Esophagus muscularis mucosa (tissue), 4 donors: ENCODE data around the gene SOAT2. TPM values are rescaled to one million over a fixed set of nuclear protein-coding genes. Genes with fewer than 3 reads are reported as not detected.

ENCODE experiments used
- DNase-seq: peaks from one replicate; pipeline ENCODE4 v3.0.0-alpha.2; 2017; ENCODE audit errors: extremely low spot score
- H3K27ac ChIP-seq, 4 donors: fragments of 200-600 bp; sonication (generic); replicated peaks in 1 of 4; 1 replicate in 3 of 4; 2 replicates in 1 of 4; pipeline ENCODE4 v1.5.1; 2016 to 2019; ENCODE audit warnings: mild to moderate bottlenecking in 1 of 4
- H3K27me3 ChIP-seq, 4 donors: fragments of 200-600 bp; sonication (generic); one replicate each; pipeline versions ENCODE4 v1.5.1 to v1.6.0; 2016 to 2019
- H3K36me3 ChIP-seq, 4 donors: fragments of 200-600 bp; sonication (generic); one replicate each; pipeline ENCODE4 v1.5.1; 2016 to 2019
- H3K4me1 ChIP-seq, 4 donors: fragments of 200-600 bp; sonication (generic); one replicate each; pipeline ENCODE4 v1.5.1; 2016 to 2019
- H3K4me3 ChIP-seq, 4 donors: fragments of 200-600 bp; sonication (generic); 1 replicate in 2 of 4; 2 replicates in 2 of 4; pipeline ENCODE4 v1.5.1; 2016 to 2019; ENCODE audit warnings: mild to moderate bottlenecking in 4 of 4, moderate library complexity in 1 of 4
- H3K9me3 ChIP-seq, 4 donors: fragments of 200-600 bp; sonication (generic); 1 replicate in 3 of 4; 2 replicates in 1 of 4; pipeline ENCODE4 v1.5.1; 2016 to 2019
- EP300 ChIP-seq: sonication (generic); formaldehyde crosslinking; IDR thresholded peaks from one replicate; pipeline ENCODE4 v1.6.1; 2017; ENCODE audit warnings: antibody characterized with exemption
- POLR2A ChIP-seq: fragments of 450-650 bp; IDR thresholded peaks from one replicate; pipeline ENCODE4 v1.6.1; 2017; ENCODE audit warnings: antibody characterized with exemption, moderate library complexity, mild to moderate bottlenecking, low read depth
- POLR2AphosphoS5 ChIP-seq, 2 donors: sonication (generic); formaldehyde crosslinking; IDR thresholded peaks; one replicate each; pipeline ENCODE4 v1.6.1; 2017; ENCODE audit warnings: antibody characterized with exemption in 2 of 2
- WGBS: methylation state at CpG from one replicate; pipeline ENCODE4 v1.1.5; 2018; 5-methylcytosine and 5-hydroxymethylcytosine counted together
- intact Hi-C: fragments of 100-400 bp; cut with DNase I; formaldehyde crosslinking; loops from one replicate; pipeline ENCODE4 v1.15.1; 2023
- total RNA-seq, 4 donors: library from RNA; depleted of rRNA; stranded (reverse); fragments of >200 nt; gene quantifications; one replicate each; pipeline versions ENCODE4 v1.1.0 to v1.2.1, GENCODE V29; 2016
- TF ChIP-seq, protein P1 (sequence below), 3 experiments: fragments of 200-600 bp in 2 of 3; fragments of 450-650 bp in 1 of 3; sonication (generic) in 2 of 3; IDR thresholded peaks; one replicate each; pipeline ENCODE4 v1.5.1; 2017 to 2019; ENCODE audit warnings: antibody characterized with exemption in 3 of 3, mild to moderate bottlenecking in 2 of 3, moderate library complexity in 1 of 3

SOAT2 gene
- total RNA-seq, 4 donors from 2014 or later, result not detected

DNA sequence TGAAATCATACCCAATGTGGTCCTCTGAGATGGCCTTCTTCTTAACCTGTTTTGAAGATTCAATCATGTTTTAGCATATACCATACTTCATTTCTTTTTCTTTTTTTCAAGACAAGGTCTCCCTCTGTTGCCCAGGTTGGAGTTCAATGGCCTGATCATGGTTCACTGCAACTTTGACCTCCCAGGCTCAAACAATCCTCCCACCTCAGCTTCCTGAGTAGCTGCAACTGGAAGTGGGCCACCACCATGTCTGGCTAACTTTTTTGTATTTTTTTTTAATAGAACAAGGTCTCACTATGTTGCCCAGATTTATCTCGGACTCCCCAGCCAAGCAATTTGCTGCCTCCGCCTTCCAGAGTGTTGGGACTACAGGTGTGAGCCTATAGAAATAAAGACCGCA is 30.4 kb downstream of the SOAT2 start:
- no peak overlapping the region for H3K27ac ChIP-seq
- intact Hi-C loops, result no loop called here
- H3K9me3 ChIP-seq, result peaks cover 0 to 11% (median 0%) of the 10 kb centered on the region in 4 donors
- H3K27me3 ChIP-seq, result no peaks in the 10 kb centered on the region
- WGBS, result 87% methylated on average over 3 of the region's 3 CpGs
- H3K36me3 ChIP-seq, result no peaks in the 10 kb centered on the region
- H3K4me3 ChIP-seq, result no peak overlapping the region
- H3K4me1 ChIP-seq, result no peaks in the 10 kb centered on the region
- no peak for DNase-seq
- TF ChIP-seq EP300, result no peak

DNA sequence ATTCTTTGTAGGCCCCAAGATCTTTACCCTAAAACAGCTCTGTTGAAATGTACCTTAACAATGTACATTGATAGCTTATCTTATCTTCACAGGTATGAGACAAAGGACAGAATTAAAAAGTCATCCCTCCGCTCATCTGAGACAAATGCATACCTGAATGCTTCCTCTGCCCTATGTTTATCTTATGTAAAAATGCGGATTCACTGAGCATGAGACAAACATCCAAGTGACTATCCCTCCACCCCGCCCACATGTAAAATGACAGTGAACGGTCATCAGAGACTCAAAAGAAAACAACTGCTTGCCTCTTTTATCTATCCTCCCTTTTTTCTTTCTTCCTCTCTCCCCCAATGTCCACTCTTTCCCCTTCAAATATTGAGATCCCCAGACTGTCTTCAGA is 40.1 kb downstream of the SOAT2 start:
- TF ChIP-seq POLR2AphosphoS5 (IDR thresholded peaks at IDR 0.05) (no peak), POLR2A (no peak), EP300 (no peak)
- TF ChIP-seq, protein P1, sequence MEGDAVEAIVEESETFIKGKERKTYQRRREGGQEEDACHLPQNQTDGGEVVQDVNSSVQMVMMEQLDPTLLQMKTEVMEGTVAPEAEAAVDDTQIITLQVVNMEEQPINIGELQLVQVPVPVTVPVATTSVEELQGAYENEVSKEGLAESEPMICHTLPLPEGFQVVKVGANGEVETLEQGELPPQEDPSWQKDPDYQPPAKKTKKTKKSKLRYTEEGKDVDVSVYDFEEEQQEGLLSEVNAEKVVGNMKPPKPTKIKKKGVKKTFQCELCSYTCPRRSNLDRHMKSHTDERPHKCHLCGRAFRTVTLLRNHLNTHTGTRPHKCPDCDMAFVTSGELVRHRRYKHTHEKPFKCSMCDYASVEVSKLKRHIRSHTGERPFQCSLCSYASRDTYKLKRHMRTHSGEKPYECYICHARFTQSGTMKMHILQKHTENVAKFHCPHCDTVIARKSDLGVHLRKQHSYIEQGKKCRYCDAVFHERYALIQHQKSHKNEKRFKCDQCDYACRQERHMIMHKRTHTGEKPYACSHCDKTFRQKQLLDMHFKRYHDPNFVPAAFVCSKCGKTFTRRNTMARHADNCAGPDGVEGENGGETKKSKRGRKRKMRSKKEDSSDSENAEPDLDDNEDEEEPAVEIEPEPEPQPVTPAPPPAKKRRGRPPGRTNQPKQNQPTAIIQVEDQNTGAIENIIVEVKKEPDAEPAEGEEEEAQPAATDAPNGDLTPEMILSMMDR (IDR thresholded peaks at IDR 0.05), result no peak
- Histone ChIP-seq H3K36me3 (no peaks in the 10 kb centered on the region), H3K4me1 (no peaks in the 10 kb centered on the region), H3K4me3 (no peak overlapping the region), H3K27me3 (no peaks in the 10 kb centered on the region), H3K27ac (no peak overlapping the region), H3K9me3 (no peaks in the 10 kb centered on the region)
- DNase-seq, result no peak
- intact Hi-C loops, result no loop called here
- WGBS, result 85% methylated on average over 4 of the region's 4 CpGs

DNA sequence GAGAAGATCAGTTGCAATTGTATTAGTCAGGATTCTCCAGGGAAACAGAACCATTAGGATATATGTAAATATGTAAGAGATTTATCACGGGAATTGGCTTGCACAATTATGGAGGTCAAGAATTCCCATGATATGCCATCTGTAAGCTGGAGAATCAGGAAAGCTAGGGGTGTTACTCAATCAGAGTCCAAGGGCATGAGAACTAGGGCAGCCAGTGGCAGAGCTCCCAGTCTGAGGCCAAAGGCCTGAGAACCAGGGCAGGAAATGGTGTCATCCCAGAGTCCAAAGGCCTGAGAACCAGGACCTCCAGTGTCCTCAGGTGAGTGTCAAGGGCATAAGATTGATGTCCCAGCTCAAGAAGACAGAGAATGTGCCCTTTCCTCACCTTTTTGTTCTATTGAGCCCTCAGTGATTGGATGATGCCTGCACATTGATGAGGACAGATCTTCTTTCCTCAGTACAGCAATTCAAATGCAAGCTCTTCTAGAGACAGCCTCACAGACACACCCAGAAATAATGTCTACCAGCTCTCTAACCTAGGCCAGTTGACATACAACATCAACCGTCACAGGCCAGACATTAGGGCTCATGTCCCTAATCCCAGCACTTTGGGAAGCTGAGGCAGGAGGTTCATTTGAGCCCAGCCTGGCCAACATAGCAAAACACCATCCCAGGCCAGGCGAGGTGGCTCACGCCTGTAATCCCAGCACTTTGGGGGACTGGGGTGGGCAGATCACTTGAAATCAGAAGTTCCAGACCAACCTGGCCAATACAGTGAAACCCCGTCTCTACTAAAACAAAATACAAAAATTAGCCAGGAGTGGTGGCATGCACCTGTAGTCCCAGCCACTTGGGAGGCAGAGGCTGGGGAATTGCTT is 42.3 kb downstream of the SOAT2 start:
- Histone ChIP-seq H3K27ac (no peak overlapping the region), H3K36me3 (no peaks in the 10 kb centered on the region), H3K9me3 (no peaks in the 10 kb centered on the region), H3K4me1 (peaks cover 0 to 11% (median 0%) of the 10 kb centered on the region in 4 donors), H3K27me3 (no peaks in the 10 kb centered on the region), H3K4me3 (no peak overlapping the region)
- peak; percentile 21 for DNase-seq
- TF ChIP-seq EP300 (no peak), POLR2A (no peak), POLR2AphosphoS5 (IDR thresholded peaks at IDR 0.05) (no peak)
- TF ChIP-seq, protein P1 (IDR thresholded peaks at IDR 0.05), result no peak
- intact Hi-C loops, result no loop called here
- 97% methylated on average over 5 of the region's 5 CpGs for WGBS

DNA sequence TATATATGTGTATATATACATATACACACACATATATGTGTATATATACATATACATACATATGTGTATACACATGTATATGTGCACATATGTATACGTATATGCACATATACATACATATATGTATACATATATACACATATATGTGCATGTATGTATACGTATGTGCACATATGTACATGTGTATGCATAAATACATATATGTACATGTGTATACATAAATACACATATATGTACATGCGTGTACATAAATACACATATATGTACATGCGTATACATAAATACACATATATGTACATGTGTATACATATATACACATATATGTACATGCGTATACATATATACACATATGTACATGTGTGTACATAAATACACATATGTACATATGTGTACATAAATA is 43.9 kb downstream of the SOAT2 start:
- peaks cover 0 to 11% (median 0%) of the 10 kb centered on the region in 4 donors for H3K4me1 ChIP-seq
- H3K9me3 ChIP-seq, result no peaks in the 10 kb centered on the region
- DNase-seq, result no peak
- 87% methylated on average over 5 of the region's 5 CpGs for WGBS
- H3K36me3 ChIP-seq, result no peaks in the 10 kb centered on the region
- intact Hi-C loops, result no loop called here
- H3K4me3 ChIP-seq, result no peak overlapping the region
- TF ChIP-seq, protein P1 (IDR thresholded peaks at IDR 0.05), result no peak
- TF ChIP-seq POLR2A (no peak), POLR2AphosphoS5 (IDR thresholded peaks at IDR 0.05) (no peak), EP300 (no peak)
- H3K27ac ChIP-seq, result no peak overlapping the region
- H3K27me3 ChIP-seq, result no peaks in the 10 kb centered on the region

DNA sequence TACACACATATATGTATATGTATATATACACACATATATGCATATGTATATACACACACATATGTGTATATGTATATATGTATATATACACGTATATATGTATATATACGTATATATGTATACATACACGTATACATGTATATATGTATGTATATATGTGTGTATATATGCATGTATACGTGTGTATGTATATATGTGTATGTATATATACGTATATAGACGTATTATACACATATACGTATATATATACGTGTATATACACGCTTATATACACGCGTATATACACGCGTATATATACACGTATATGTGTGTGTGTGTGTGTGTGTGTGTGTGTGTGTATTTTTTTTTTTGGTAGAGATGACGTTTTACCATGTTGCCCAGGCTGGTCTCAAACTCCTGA is 44.4 kb downstream of the SOAT2 start:
- TF ChIP-seq POLR2A, result no peak
- TF ChIP-seq, protein P1 (IDR thresholded peaks at IDR 0.05), result no peak
- TF ChIP-seq POLR2AphosphoS5 (IDR thresholded peaks at IDR 0.05), result no peak
- TF ChIP-seq EP300, result no peak
- intact Hi-C loops, result no loop called here
- Histone ChIP-seq H3K9me3 (no peaks in the 10 kb centered on the region), H3K27ac (no peak overlapping the region), H3K27me3 (no peaks in the 10 kb centered on the region), H3K4me1 (peaks cover 0 to 11% (median 0%) of the 10 kb centered on the region in 4 donors), H3K4me3 (no peak overlapping the region), H3K36me3 (no peaks in the 10 kb centered on the region)
- DNase-seq, result no peak
- 90% methylated on average over 15 of the region's 15 CpGs for WGBS
